Mesenchymal stem cell (in vitro differentiated cells and primary cell): ENCODE measurements around the gene HHIP.
A peak's percentile ranks its signal among the peaks of the same experiment; 100 is the strongest.

Source experiments
- DNase-seq: peaks from one replicate; pipeline ENCODE4 v3.0.0-alpha.2; 2013
- H2AFZ ChIP-seq: one replicate; pipeline ENCODE4 v1.6.1; 2013; ENCODE audit warnings: low read depth, mild to moderate bottlenecking, control low read depth, inconsistent platforms, low read length, moderate library complexity
- H2AK5ac ChIP-seq: 2 replicates; pipeline ENCODE4 v1.6.1; 2013; ENCODE audit warnings: low read length, moderate library complexity, mild to moderate bottlenecking, inconsistent platforms; ENCODE audit not compliant: severe bottlenecking
- H2BK120ac ChIP-seq: one replicate; pipeline ENCODE4 v1.6.1; 2013; ENCODE audit warnings: low read depth, mild to moderate bottlenecking, inconsistent platforms, low read length, moderate library complexity
- H2BK12ac ChIP-seq, 2 experiments: one replicate each; pipeline ENCODE4 v1.6.1; 2013; ENCODE audit warnings: inconsistent platforms in 2 of 2, low read length in 2 of 2, mild to moderate bottlenecking in 2 of 2, moderate library complexity in 2 of 2, control low read depth in 1 of 2
- H2BK15ac ChIP-seq: one replicate; pipeline ENCODE4 v1.6.1; 2013; ENCODE audit warnings: mild to moderate bottlenecking, low read depth, inconsistent platforms; ENCODE audit not compliant: poor library complexity, severe bottlenecking
- H2BK5ac ChIP-seq: 2 replicates; pipeline ENCODE4 v1.6.1; 2013; ENCODE audit warnings: low read depth, mild to moderate bottlenecking, low read length, control low read depth, inconsistent platforms; ENCODE audit not compliant: poor library complexity, severe bottlenecking
- H3K14ac ChIP-seq, 2 experiments: one replicate each; pipeline ENCODE4 v1.6.1; 2013; ENCODE audit warnings: inconsistent platforms in 2 of 2, low read length in 2 of 2, control low read depth in 1 of 2, mild to moderate bottlenecking in 1 of 2, moderate library complexity in 1 of 2
- H3K18ac ChIP-seq, 2 experiments: one replicate each; pipeline ENCODE4 v1.6.1; 2013; ENCODE audit warnings: inconsistent platforms in 2 of 2, low read length in 2 of 2, control low read depth in 1 of 2, low read depth in 1 of 2, mild to moderate bottlenecking in 1 of 2
- H3K23ac ChIP-seq, 2 experiments: one replicate each; pipeline ENCODE4 v1.6.1; 2013; ENCODE audit warnings: inconsistent platforms in 2 of 2, low read length in 2 of 2, mild to moderate bottlenecking in 2 of 2, moderate library complexity in 2 of 2, control low read depth in 1 of 2
- H3K27ac ChIP-seq: 2 replicates; pipeline ENCODE4 v1.5.1; 2013; ENCODE audit warnings: mild to moderate bottlenecking, moderate library complexity, low read length, control low read depth, inconsistent platforms; ENCODE audit not compliant: poor library complexity, severe bottlenecking
- H3K27me3 ChIP-seq, 2 experiments: 2 replicates each; pipeline versions ENCODE4 v1.6.1 to v1.7.0; 2013; ENCODE audit warnings: low read length in 2 of 2, mild to moderate bottlenecking in 2 of 2, moderate library complexity in 2 of 2, control low read depth in 1 of 2, inconsistent platforms in 1 of 2; ENCODE audit not compliant: control insufficient read depth in 1 of 2, insufficient read depth in 1 of 2
- H3K36me3 ChIP-seq, 2 experiments: 2 replicates each; pipeline versions ENCODE4 v1.6.1 to v1.7.0; 2013; ENCODE audit warnings: low read length in 2 of 2, control low read depth in 1 of 2, inconsistent platforms in 1 of 2, low read depth in 1 of 2, mild to moderate bottlenecking in 1 of 2; ENCODE audit not compliant: insufficient read depth in 2 of 2, control insufficient read depth in 1 of 2
- H3K4ac ChIP-seq, 2 experiments: one replicate each; pipeline ENCODE4 v1.6.1; 2013; ENCODE audit warnings: inconsistent platforms in 2 of 2, low read length in 2 of 2, mild to moderate bottlenecking in 2 of 2, moderate library complexity in 2 of 2, control low read depth in 1 of 2, low read depth in 1 of 2
- H3K4me1 ChIP-seq: 2 replicates; pipeline ENCODE4 v1.6.1; 2013; ENCODE audit warnings: low read depth, low read length, control low read depth; ENCODE audit not compliant: control insufficient read depth, insufficient read depth
- H3K4me2 ChIP-seq: 2 replicates; pipeline ENCODE4 v1.6.1; 2013; ENCODE audit warnings: low read length, mild to moderate bottlenecking, inconsistent platforms; ENCODE audit not compliant: poor library complexity, severe bottlenecking
- H3K4me3 ChIP-seq, 2 experiments: 2 replicates each; pipeline versions ENCODE4 v1.5.1 to v1.7.0; 2013; ENCODE audit warnings: low read length in 2 of 2, mild to moderate bottlenecking in 2 of 2, control low read depth in 1 of 2, low read depth in 1 of 2; ENCODE audit not compliant: insufficient read depth in 1 of 2
- H3K79me1 ChIP-seq: replicated peaks from 2 replicates; pipeline ENCODE4 v1.6.1; 2013; ENCODE audit warnings: mild to moderate bottlenecking, control low read depth, low read length, inconsistent platforms; ENCODE audit not compliant: poor library complexity, severe bottlenecking
- H3K9ac ChIP-seq: 2 replicates; pipeline ENCODE4 v1.7.0; 2013; ENCODE audit warnings: mild to moderate bottlenecking, low read length, moderate library complexity
- H3K9me3 ChIP-seq: 2 replicates; pipeline ENCODE4 v1.7.0; 2013; ENCODE audit warnings: mild to moderate bottlenecking, low read length; ENCODE audit not compliant: control insufficient read depth
- H4K8ac ChIP-seq: one replicate; pipeline ENCODE4 v1.6.1; 2013; ENCODE audit warnings: inconsistent platforms, mild to moderate bottlenecking, low read length, moderate library complexity
- H4K91ac ChIP-seq: one replicate; pipeline ENCODE4 v1.6.1; 2013; ENCODE audit warnings: mild to moderate bottlenecking, low read length, inconsistent platforms
- WGBS: methylation state at CpG from one replicate; pipeline ENCODE4 v1.1.7; 2013; ENCODE audit warnings: mixed read lengths; 5-methylcytosine and 5-hydroxymethylcytosine counted together

Gene HHIP

GRCh38 chr4:144634978-144635747, 10.8 kb upstream of the HHIP start:
- H3K4me1 ChIP-seq = no peaks in the 10 kb centered on the region
- H3K27me3 ChIP-seq = no peaks in the 10 kb centered on the region
- H3K23ac ChIP-seq = no peak overlapping the region
- H3K36me3 ChIP-seq = no peaks in the 10 kb centered on the region
- H2BK120ac ChIP-seq = no peak overlapping the region
- no peaks in the 10 kb centered on the region for H3K79me1 ChIP-seq
- H3K14ac ChIP-seq = no peak overlapping the region
- H3K18ac ChIP-seq = no peak overlapping the region
- no peak overlapping the region for H3K4me2 ChIP-seq
- no peak overlapping the region for H2AK5ac ChIP-seq
- H3K9ac ChIP-seq = no peak overlapping the region
- no peak overlapping the region for H3K4me3 ChIP-seq
- no peak overlapping the region for H2BK12ac ChIP-seq
- no peak overlapping the region for H4K91ac ChIP-seq
- H2BK5ac ChIP-seq = no peak overlapping the region
- no peak for DNase-seq
- H3K27ac ChIP-seq = no peak overlapping the region
- no peaks in the 10 kb centered on the region for H3K9me3 ChIP-seq
- WGBS = 84% methylated on average over 2 of the region's 6 CpGs
- no peak overlapping the region for H3K4ac ChIP-seq
- no peak overlapping the region for H4K8ac ChIP-seq
- H2BK15ac ChIP-seq = no peak overlapping the region
- no peak overlapping the region for H2AFZ ChIP-seq

- Histone ChIP-seq H3K4me1 (peaks cover 16% of the 10 kb centered on the region), H3K14ac (no peak overlapping the region), H2AK5ac (peak overlapping the region; percentile 4), H3K9ac (no peak overlapping the region), H3K18ac (no peak overlapping the region), H2BK5ac (no peak overlapping the region), H4K8ac (no peak overlapping the region), H3K4me2 (peak overlapping the region; percentile 39), H2BK12ac (no peak overlapping the region), H2BK15ac (no peak overlapping the region), H3K27ac (no peak overlapping the region), H3K23ac (no peak overlapping the region), H3K4me3 (peak overlapping the region in 1 of 2 experiments; percentile 53), H3K27me3 (peaks cover 0 to 35% of the 10 kb centered on the region in 2 experiments), H3K36me3 (peaks cover 0 to 4% of the 10 kb centered on the region in 2 experiments), H3K9me3 (no peaks in the 10 kb centered on the region), H3K79me1 (peaks cover 7% of the 10 kb centered on the region), H4K91ac (no peak overlapping the region), H3K4ac (no peak overlapping the region), H2BK120ac (no peak overlapping the region), H2AFZ (no peak overlapping the region)
- no peak for DNase-seq
- 89% methylated on average over 6 of the region's 12 CpGs for WGBS
Measured at GRCh38 chr4:144644368-144645101, 1.4 kb upstream of the HHIP start.

- Histone ChIP-seq H3K79me1 (peaks cover 7% of the 10 kb centered on the region), H2BK12ac (no peak overlapping the region), H2AFZ (no peak overlapping the region), H3K14ac (no peak overlapping the region), H3K27ac (no peak overlapping the region), H3K4me1 (peaks cover 16% of the 10 kb centered on the region), H2AK5ac (no peak overlapping the region), H3K9me3 (no peaks in the 10 kb centered on the region), H2BK120ac (no peak overlapping the region), H4K91ac (no peak overlapping the region), H3K9ac (no peak overlapping the region), H3K4ac (no peak overlapping the region), H3K23ac (peak overlapping the region in 1 of 2 experiments; percentile 90), H2BK15ac (no peak overlapping the region), H3K27me3 (peaks cover 0 to 35% of the 10 kb centered on the region in 2 experiments), H4K8ac (no peak overlapping the region), H3K36me3 (peaks cover 0 to 4% of the 10 kb centered on the region in 2 experiments), H2BK5ac (peak overlapping the region; percentile 73), H3K18ac (no peak overlapping the region), H3K4me2 (peak overlapping the region; percentile 96), H3K4me3 (peak overlapping the region; percentile 73 to 78)
- 75% methylated on average over 21 of the region's 29 CpGs for WGBS
- DNase-seq = no peak
Measured at GRCh38 chr4:144645102-144645630, 790 bp upstream of the HHIP start.

GRCh38 chr4:144646523-144647094, 653 bp downstream of the HHIP start:
- Histone ChIP-seq H3K4me2 (peak overlapping the region; percentile 96), H3K4ac (no peak overlapping the region), H4K91ac (no peak overlapping the region), H2BK5ac (no peak overlapping the region), H3K4me1 (peaks cover 16% of the 10 kb centered on the region), H3K4me3 (peak overlapping the region; percentile 73 to 78), H3K79me1 (peaks cover 7% of the 10 kb centered on the region), H3K23ac (no peak overlapping the region), H4K8ac (no peak overlapping the region), H2AFZ (no peak overlapping the region), H2BK12ac (no peak overlapping the region), H2BK15ac (no peak overlapping the region), H2BK120ac (no peak overlapping the region), H3K27ac (no peak overlapping the region), H3K36me3 (peaks cover 0 to 4% of the 10 kb centered on the region in 2 experiments), H3K18ac (no peak overlapping the region), H3K9ac (peak overlapping the region; percentile 19), H3K14ac (no peak overlapping the region), H2AK5ac (no peak overlapping the region), H3K27me3 (peaks cover 0 to 35% of the 10 kb centered on the region in 2 experiments), H3K9me3 (no peaks in the 10 kb centered on the region)
- WGBS = 2% methylated on average over 22 of the region's 22 CpGs
- DNase-seq = peak; percentile 21
